ENCODE measurements around the gene CANT1.

DNA sequence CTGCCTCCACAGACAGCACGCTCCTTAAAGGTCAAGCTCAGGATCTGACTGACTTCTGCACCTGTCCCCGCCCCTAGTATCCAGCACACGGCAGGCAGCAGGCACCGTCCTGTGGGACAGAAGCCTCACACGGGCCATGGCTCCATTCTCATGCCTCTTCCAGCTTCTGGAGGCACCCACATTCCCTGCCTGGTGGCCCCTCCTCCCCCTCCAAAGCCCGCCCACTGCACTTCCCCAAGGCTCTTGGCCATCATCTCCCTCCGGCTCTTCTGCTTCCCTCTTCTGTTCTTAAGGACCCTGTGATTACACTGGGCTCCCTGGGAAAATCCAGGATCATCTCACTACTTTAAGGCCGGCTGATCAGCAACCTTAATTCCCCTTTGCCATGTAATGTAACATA lies 3.5 kb downstream of the CANT1 start:
- TF ChIP-seq, protein P1, sequence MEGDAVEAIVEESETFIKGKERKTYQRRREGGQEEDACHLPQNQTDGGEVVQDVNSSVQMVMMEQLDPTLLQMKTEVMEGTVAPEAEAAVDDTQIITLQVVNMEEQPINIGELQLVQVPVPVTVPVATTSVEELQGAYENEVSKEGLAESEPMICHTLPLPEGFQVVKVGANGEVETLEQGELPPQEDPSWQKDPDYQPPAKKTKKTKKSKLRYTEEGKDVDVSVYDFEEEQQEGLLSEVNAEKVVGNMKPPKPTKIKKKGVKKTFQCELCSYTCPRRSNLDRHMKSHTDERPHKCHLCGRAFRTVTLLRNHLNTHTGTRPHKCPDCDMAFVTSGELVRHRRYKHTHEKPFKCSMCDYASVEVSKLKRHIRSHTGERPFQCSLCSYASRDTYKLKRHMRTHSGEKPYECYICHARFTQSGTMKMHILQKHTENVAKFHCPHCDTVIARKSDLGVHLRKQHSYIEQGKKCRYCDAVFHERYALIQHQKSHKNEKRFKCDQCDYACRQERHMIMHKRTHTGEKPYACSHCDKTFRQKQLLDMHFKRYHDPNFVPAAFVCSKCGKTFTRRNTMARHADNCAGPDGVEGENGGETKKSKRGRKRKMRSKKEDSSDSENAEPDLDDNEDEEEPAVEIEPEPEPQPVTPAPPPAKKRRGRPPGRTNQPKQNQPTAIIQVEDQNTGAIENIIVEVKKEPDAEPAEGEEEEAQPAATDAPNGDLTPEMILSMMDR (IDR thresholded peaks at IDR 0.05): no peak
- TF ChIP-seq EP300 (IDR thresholded peaks at IDR 0.05) (no peak), POLR2A (IDR thresholded peaks at IDR 0.05) (no peak)

Measured in ovary (tissue), 3 donors.